ENCODE measurements around the gene PAEP.

PAEP gene

DNA sequence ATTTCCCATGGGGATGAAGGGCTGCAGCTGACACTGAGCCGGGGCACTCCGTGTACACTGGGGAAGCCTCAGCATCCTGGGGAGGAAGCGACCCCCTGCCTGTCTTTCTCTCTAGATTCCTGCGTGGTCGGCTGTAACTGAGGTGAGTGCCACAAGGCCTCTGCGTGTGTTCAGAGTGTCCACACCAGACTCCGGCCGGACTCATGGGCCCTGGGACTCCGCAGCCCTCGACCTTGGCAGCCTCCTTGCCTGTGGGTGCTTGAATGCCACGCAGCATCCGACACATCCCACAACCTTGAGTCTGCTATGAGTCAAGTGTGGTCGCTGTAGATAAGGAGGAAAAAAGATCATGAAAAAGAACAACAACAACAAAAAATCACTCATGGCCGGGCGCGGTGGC is 23.4 kb downstream of the PAEP start:
- TF ChIP-seq GABPA (IDR thresholded peaks at IDR 0.05; ENCODE audit: low read depth) (no peak), SPI1 (IDR thresholded peaks at IDR 0.05; ENCODE audit: borderline replicate concordance, low read depth) (no peak), POLR2AphosphoS5 (IDR thresholded peaks at IDR 0.05; ENCODE audit: low read depth) (no peak)
- TF ChIP-seq, protein P1, sequence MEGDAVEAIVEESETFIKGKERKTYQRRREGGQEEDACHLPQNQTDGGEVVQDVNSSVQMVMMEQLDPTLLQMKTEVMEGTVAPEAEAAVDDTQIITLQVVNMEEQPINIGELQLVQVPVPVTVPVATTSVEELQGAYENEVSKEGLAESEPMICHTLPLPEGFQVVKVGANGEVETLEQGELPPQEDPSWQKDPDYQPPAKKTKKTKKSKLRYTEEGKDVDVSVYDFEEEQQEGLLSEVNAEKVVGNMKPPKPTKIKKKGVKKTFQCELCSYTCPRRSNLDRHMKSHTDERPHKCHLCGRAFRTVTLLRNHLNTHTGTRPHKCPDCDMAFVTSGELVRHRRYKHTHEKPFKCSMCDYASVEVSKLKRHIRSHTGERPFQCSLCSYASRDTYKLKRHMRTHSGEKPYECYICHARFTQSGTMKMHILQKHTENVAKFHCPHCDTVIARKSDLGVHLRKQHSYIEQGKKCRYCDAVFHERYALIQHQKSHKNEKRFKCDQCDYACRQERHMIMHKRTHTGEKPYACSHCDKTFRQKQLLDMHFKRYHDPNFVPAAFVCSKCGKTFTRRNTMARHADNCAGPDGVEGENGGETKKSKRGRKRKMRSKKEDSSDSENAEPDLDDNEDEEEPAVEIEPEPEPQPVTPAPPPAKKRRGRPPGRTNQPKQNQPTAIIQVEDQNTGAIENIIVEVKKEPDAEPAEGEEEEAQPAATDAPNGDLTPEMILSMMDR (IDR thresholded peaks at IDR 0.05; ENCODE audit: insufficient read depth, low read length), result no peak
- TF ChIP-seq, protein P2, sequence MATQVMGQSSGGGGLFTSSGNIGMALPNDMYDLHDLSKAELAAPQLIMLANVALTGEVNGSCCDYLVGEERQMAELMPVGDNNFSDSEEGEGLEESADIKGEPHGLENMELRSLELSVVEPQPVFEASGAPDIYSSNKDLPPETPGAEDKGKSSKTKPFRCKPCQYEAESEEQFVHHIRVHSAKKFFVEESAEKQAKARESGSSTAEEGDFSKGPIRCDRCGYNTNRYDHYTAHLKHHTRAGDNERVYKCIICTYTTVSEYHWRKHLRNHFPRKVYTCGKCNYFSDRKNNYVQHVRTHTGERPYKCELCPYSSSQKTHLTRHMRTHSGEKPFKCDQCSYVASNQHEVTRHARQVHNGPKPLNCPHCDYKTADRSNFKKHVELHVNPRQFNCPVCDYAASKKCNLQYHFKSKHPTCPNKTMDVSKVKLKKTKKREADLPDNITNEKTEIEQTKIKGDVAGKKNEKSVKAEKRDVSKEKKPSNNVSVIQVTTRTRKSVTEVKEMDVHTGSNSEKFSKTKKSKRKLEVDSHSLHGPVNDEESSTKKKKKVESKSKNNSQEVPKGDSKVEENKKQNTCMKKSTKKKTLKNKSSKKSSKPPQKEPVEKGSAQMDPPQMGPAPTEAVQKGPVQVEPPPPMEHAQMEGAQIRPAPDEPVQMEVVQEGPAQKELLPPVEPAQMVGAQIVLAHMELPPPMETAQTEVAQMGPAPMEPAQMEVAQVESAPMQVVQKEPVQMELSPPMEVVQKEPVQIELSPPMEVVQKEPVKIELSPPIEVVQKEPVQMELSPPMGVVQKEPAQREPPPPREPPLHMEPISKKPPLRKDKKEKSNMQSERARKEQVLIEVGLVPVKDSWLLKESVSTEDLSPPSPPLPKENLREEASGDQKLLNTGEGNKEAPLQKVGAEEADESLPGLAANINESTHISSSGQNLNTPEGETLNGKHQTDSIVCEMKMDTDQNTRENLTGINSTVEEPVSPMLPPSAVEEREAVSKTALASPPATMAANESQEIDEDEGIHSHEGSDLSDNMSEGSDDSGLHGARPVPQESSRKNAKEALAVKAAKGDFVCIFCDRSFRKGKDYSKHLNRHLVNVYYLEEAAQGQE (IDR thresholded peaks at IDR 0.05; ENCODE audit: insufficient replicate concordance, low read depth), result no peak
- DNase-seq (ENCODE audit: low read depth in 1 of 2, low spot score in 1 of 2), result no peak
- Histone ChIP-seq H3K27me3 (ENCODE audit: insufficient read depth, poor library complexity, severe bottlenecking) (peaks cover 2% of the 10 kb centered on the region), H3K27ac (replicated peaks) (no peak overlapping the region), H3K4me3 (replicated peaks; ENCODE audit: insufficient read depth, low read length) (no peak overlapping the region)

DNA sequence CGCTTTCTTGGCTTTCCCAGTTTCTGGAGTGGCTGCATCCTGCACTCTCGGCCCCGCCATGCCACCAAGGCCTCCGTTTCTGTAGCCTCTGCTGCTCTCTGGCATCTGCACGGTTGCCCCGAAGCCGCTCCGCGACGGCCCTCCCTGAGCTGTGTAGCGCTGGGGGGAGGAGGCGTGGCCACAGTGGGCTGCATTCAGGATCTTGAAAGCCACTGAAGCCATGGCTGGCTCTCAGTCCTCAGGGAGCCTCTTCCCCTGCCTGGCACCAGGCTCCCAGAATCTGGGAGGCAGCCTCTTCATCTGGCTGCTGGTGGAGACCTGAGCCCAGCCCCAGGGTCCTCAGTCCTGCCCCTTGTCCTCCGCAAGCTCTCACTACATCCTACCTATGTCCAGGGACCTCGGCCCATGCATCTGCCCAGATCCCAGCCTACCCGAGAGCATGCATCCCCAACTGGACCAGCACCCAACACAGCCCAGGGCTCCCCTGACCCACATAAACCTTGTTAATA is 25.1 kb downstream of the PAEP start:
- Histone ChIP-seq H3K27ac (replicated peaks) (no peak overlapping the region), H3K27me3 (ENCODE audit: insufficient read depth, poor library complexity, severe bottlenecking) (peaks cover 2% of the 10 kb centered on the region), H3K4me3 (replicated peaks; ENCODE audit: insufficient read depth, low read length) (no peak overlapping the region)
- DNase-seq (ENCODE audit: low read depth in 1 of 2, low spot score in 1 of 2), result no peak
- TF ChIP-seq, protein P2 (IDR thresholded peaks at IDR 0.05; ENCODE audit: insufficient replicate concordance, low read depth), result no peak
- TF ChIP-seq SPI1 (IDR thresholded peaks at IDR 0.05; ENCODE audit: borderline replicate concordance, low read depth) (no peak), GABPA (IDR thresholded peaks at IDR 0.05; ENCODE audit: low read depth) (no peak), POLR2AphosphoS5 (IDR thresholded peaks at IDR 0.05; ENCODE audit: low read depth) (no peak)
- TF ChIP-seq, protein P1 (IDR thresholded peaks at IDR 0.05; ENCODE audit: insufficient read depth, low read length), result no peak

DNA sequence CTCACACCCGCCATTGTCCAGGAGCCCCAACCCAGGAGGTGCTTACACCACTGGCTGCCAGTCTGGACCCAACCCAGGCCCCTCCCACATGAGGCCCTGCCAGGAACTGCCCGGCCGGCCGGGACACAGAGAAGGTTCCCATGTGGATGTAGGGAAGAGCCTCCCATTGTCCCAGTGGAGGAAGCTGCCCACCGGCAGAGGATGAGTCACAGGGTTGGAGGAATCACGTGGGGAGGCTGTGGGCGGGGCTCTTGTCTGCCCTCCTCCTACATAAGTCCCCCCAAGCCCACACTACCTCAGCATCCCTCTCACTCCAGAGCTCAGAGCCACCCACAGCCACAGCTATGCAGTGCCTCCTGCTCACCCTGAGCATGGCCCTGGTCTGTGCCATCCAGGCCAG is 26.1 kb downstream of the PAEP start:
- TF ChIP-seq SPI1 (IDR thresholded peaks at IDR 0.05; ENCODE audit: borderline replicate concordance, low read depth), result no peak
- TF ChIP-seq, protein P1 (IDR thresholded peaks at IDR 0.05; ENCODE audit: insufficient read depth, low read length), result no peak
- no peak for TF ChIP-seq POLR2AphosphoS5 (IDR thresholded peaks at IDR 0.05; ENCODE audit: low read depth)
- no peak for TF ChIP-seq GABPA (IDR thresholded peaks at IDR 0.05; ENCODE audit: low read depth)
- TF ChIP-seq, protein P2 (IDR thresholded peaks at IDR 0.05; ENCODE audit: insufficient replicate concordance, low read depth), result no peak
- Histone ChIP-seq H3K4me3 (replicated peaks; ENCODE audit: insufficient read depth, low read length) (no peak overlapping the region), H3K27ac (replicated peaks) (no peak overlapping the region), H3K27me3 (ENCODE audit: insufficient read depth, poor library complexity, severe bottlenecking) (peaks cover 2% of the 10 kb centered on the region)
- no peak for DNase-seq (ENCODE audit: low read depth in 1 of 2, low spot score in 1 of 2)

Measured in HL-60 (cell line).